ENCODE data around the gene IL36RN. TPM values are rescaled to one million over a fixed set of nuclear protein-coding genes. Genes with fewer than 3 reads are reported as not detected.

IL36RN gene
- polyA plus RNA-seq, 1 of the 3 experiments (the other 2 are of a cell fraction), result not detected

- no peaks in the 10 kb centered on the region for H3K79me2 ChIP-seq (ENCODE audit: insufficient read depth)
- no peak overlapping the region for H3K4me2 ChIP-seq
- DNase-seq, result no peak
- WGBS (ENCODE audit: low lambda C conversion rate), result 8% methylated on average over 2 of the region's 2 CpGs
- H2AFZ ChIP-seq (ENCODE audit: low read depth), result no peak overlapping the region
- no peaks in the 10 kb centered on the region; the same call in 1 of the 2 replicates for H3K27me3 ChIP-seq (ENCODE audit: insufficient read depth)
- ChIA-PET POLR2A (no interaction called here), CTCF (no interaction called here)
- H4K20me1 ChIP-seq (ENCODE audit: insufficient read depth), result no peaks in the 10 kb centered on the region
- no peaks in the 10 kb centered on the region for H3K36me3 ChIP-seq (replicated peaks in 1 of 2; ENCODE audit: control insufficient read depth in 1 of 2, insufficient read depth in 2 of 2, low read length in 1 of 2)
- H3K4me3 ChIP-seq (ENCODE audit: low read depth in 2 of 2, low read length in 1 of 2), result no peak overlapping the region
- no peak overlapping the region for H3K9ac ChIP-seq
- TF ChIP-seq JUND (IDR thresholded peaks at IDR 0.05) (no peak), EP300 (IDR thresholded peaks at IDR 0.05; ENCODE audit: borderline replicate concordance in 1 of 2, low read depth in 1 of 2, low read length in 1 of 2) (no peak), ELF1 (IDR thresholded peaks at IDR 0.05) (no peak), YY1 (IDR thresholded peaks at IDR 0.05; ENCODE audit: low read depth) (no peak), FOXJ3 (CRISPR knock-in tag; IDR thresholded peaks at IDR 0.05) (no peak), TEAD4 (IDR thresholded peaks at IDR 0.05; ENCODE audit: borderline replicate concordance, insufficient read depth) (no peak), RAD21 (IDR thresholded peaks at IDR 0.05; ENCODE audit: low read length) (no peak), EZH2phosphoT487 (IDR thresholded peaks at IDR 0.05; ENCODE audit: borderline replicate concordance, low read depth) (no peak), POLR2AphosphoS5 (IDR thresholded peaks at IDR 0.05; ENCODE audit: low read depth, low read length) (no peak), SIN3A (IDR thresholded peaks at IDR 0.05; ENCODE audit: borderline replicate concordance, low read depth, low read length) (no peak), REST (IDR thresholded peaks at IDR 0.05; ENCODE audit: low read depth, low read length) (no peak), NFIC (IDR thresholded peaks at IDR 0.05; ENCODE audit: borderline replicate concordance) (no peak), GATA2 (CRISPR knock-in tag; IDR thresholded peaks at IDR 0.05) (no peak)
- TF ChIP-seq, protein P1, sequence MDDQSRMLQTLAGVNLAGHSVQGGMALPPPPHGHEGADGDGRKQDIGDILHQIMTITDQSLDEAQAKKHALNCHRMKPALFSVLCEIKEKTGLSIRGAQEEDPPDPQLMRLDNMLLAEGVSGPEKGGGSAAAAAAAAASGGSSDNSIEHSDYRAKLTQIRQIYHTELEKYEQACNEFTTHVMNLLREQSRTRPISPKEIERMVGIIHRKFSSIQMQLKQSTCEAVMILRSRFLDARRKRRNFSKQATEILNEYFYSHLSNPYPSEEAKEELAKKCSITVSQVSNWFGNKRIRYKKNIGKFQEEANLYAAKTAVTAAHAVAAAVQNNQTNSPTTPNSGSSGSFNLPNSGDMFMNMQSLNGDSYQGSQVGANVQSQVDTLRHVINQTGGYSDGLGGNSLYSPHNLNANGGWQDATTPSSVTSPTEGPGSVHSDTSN (IDR thresholded peaks at IDR 0.05), result no peak
- TF ChIP-seq, protein P2, sequence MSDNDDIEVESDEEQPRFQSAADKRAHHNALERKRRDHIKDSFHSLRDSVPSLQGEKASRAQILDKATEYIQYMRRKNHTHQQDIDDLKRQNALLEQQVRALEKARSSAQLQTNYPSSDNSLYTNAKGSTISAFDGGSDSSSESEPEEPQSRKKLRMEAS (IDR thresholded peaks at IDR 0.05; ENCODE audit: low read depth), result no peak
- TF ChIP-seq, protein P3, sequence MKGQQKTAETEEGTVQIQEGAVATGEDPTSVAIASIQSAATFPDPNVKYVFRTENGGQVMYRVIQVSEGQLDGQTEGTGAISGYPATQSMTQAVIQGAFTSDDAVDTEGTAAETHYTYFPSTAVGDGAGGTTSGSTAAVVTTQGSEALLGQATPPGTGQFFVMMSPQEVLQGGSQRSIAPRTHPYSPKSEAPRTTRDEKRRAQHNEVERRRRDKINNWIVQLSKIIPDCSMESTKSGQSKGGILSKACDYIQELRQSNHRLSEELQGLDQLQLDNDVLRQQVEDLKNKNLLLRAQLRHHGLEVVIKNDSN (IDR thresholded peaks at IDR 0.05; ENCODE audit: borderline replicate concordance, low read depth), result no peak
- no peaks in the 10 kb centered on the region for H3F3A ChIP-seq (replicated peaks; ENCODE audit: insufficient read depth)
- no peaks in the 10 kb centered on the region for H3K9me3 ChIP-seq
- no peaks in the 10 kb centered on the region for H3K9me2 ChIP-seq
- no peaks in the 10 kb centered on the region for H3K4me1 ChIP-seq (ENCODE audit: control insufficient read depth in 1 of 2, insufficient read depth in 2 of 2, low read depth in 1 of 2, low read length in 1 of 2)
- no peak overlapping the region for H3K27ac ChIP-seq (ENCODE audit: low read depth in 2 of 2, low read length in 1 of 2)
Observed at GRCh38 chr2:113039158-113039557, 19.8 kb upstream of the IL36RN start.

Measured in SK-N-SH (cell line).